CD14-positive monocyte (primary cell): ENCODE results near the gene FLT1. TPM values are rescaled to one million over a fixed set of nuclear protein-coding genes. Genes with fewer than 3 reads are reported as not detected.
A peak's percentile ranks its signal among the peaks of the same experiment; 100 is the strongest.

ENCODE experiments used
- DNase-seq, 3 donors: peaks; one replicate each; pipeline ENCODE4 v3.0.0-alpha.2; 2011 to 2022
- H2AFZ ChIP-seq: 2 replicates; pipeline ENCODE4 v1.6.0; 2012; ENCODE audit warnings: mild to moderate bottlenecking, low read depth, low read length, inconsistent platforms; ENCODE audit not compliant: insufficient read depth, poor library complexity, severe bottlenecking
- H3K27ac ChIP-seq, 2 donors: 1 replicate in 1 of 2; 2 replicates in 1 of 2; pipeline ENCODE4 v1.5.1; 2012 to 2013; ENCODE audit warnings: low read length in 2 of 2, control low read depth in 1 of 2, inconsistent platforms in 1 of 2, low read depth in 1 of 2, mild to moderate bottlenecking in 1 of 2
- H3K27me3 ChIP-seq, 2 donors: one replicate each; pipeline versions ENCODE4 v1.6.0 to v1.6.1; 2011 to 2013; ENCODE audit warnings: low read length in 2 of 2; ENCODE audit not compliant: control insufficient read depth in 2 of 2, insufficient read depth in 2 of 2
- H3K36me3 ChIP-seq, 2 donors: replicated peaks in 1 of 2; 1 replicate in 1 of 2; 2 replicates in 1 of 2; pipeline versions ENCODE4 v1.5.1 to v1.6.1; 2012 to 2013; ENCODE audit warnings: low read length in 2 of 2, control low read depth in 1 of 2, inconsistent platforms in 1 of 2, mild to moderate bottlenecking in 1 of 2; ENCODE audit not compliant: insufficient read depth in 2 of 2, control insufficient read depth in 1 of 2
- H3K4me1 ChIP-seq, 2 donors: 1 replicate in 1 of 2; 2 replicates in 1 of 2; pipeline versions ENCODE4 v1.5.1 to v1.6.1; 2012 to 2013; ENCODE audit warnings: low read length in 2 of 2, control low read depth in 1 of 2, inconsistent platforms in 1 of 2, mild to moderate bottlenecking in 1 of 2, moderate library complexity in 1 of 2; ENCODE audit not compliant: insufficient read depth in 2 of 2, control insufficient read depth in 1 of 2
- H3K4me2 ChIP-seq: replicated peaks from 2 replicates; pipeline ENCODE3; 2012; ENCODE audit warnings: low read length, moderate library complexity, mild to moderate bottlenecking; ENCODE audit not compliant: poor library complexity, severe bottlenecking; ENCODE audit errors: extremely low read depth
- H3K4me3 ChIP-seq, 3 experiments: fragments of 200-600 bp in 1 of 3; sonication (generic) in 1 of 3; replicated peaks in 1 of 3; 1 replicate in 2 of 3; 2 replicates in 1 of 3; pipeline ENCODE4 v1.5.1; 2011 to 2013; ENCODE audit warnings: low read length in 3 of 3, mild to moderate bottlenecking in 3 of 3, control low read depth in 2 of 3, low read depth in 2 of 3, inconsistent platforms in 1 of 3, moderate library complexity in 1 of 3
- H3K79me2 ChIP-seq: 2 replicates; pipeline ENCODE4 v1.6.0; 2012; ENCODE audit warnings: mild to moderate bottlenecking, control low read depth, inconsistent platforms, low read length, moderate library complexity; ENCODE audit not compliant: insufficient read depth
- H3K9ac ChIP-seq: 2 replicates; pipeline ENCODE4 v1.6.0; 2017; ENCODE audit warnings: low read length, mild to moderate bottlenecking; ENCODE audit not compliant: insufficient read depth, poor library complexity, severe bottlenecking
- H3K9me3 ChIP-seq, 2 donors: replicated peaks in 1 of 2; 1 replicate in 1 of 2; 2 replicates in 1 of 2; pipeline versions ENCODE4 v1.5.1 to v1.6.1; 2012 to 2013; ENCODE audit warnings: low read length in 2 of 2, control low read depth in 1 of 2; ENCODE audit not compliant: control insufficient read depth in 1 of 2, insufficient read depth in 1 of 2
- H4K20me1 ChIP-seq: 2 replicates; pipeline ENCODE4 v1.6.0; 2012; ENCODE audit warnings: mild to moderate bottlenecking, low read length, control low read depth, moderate library complexity; ENCODE audit not compliant: insufficient read depth
- H3K27ac Mint-ChIP-seq, 7 donors: one replicate each; pipeline ENCODE4 v1.8.0; 2020; ENCODE audit warnings: mild to moderate bottlenecking in 7 of 7, mixed read lengths in 7 of 7, moderate library complexity in 6 of 7, inconsistent platforms in 2 of 7
- H3K27me3 Mint-ChIP-seq, 3 donors: one replicate each; pipeline ENCODE4 v1.8.0; 2021 to 2022; ENCODE audit warnings: low read depth in 3 of 3, mild to moderate bottlenecking in 3 of 3, mixed read lengths in 3 of 3, moderate library complexity in 3 of 3, inconsistent platforms in 1 of 3
- H3K36me3 Mint-ChIP-seq, 2 donors: one replicate each; pipeline ENCODE4 v1.8.0; 2020; ENCODE audit warnings: mixed read lengths in 2 of 2, inconsistent platforms in 1 of 2, mild to moderate bottlenecking in 1 of 2
- H3K4me1 Mint-ChIP-seq: one replicate; pipeline ENCODE4 v1.8.0; 2020; ENCODE audit warnings: mild to moderate bottlenecking, mixed read lengths
- H3K4me3 Mint-ChIP-seq, 2 donors: one replicate each; pipeline ENCODE4 v1.8.0; 2020; ENCODE audit warnings: mild to moderate bottlenecking in 2 of 2, mixed read lengths in 2 of 2, moderate library complexity in 1 of 2
- H3K9me3 Mint-ChIP-seq, 7 donors: one replicate each; pipeline ENCODE4 v1.8.0; 2020 to 2022; ENCODE audit warnings: mixed read lengths in 7 of 7, mild to moderate bottlenecking in 6 of 7, moderate library complexity in 6 of 7, inconsistent platforms in 2 of 7
- CTCF ChIP-seq: fragments of 200-600 bp; IDR thresholded peaks from one replicate; pipeline ENCODE4 v1.8.0; 2022; ENCODE audit warnings: antibody characterized with exemption, mild to moderate bottlenecking
- WGBS: methylation state at CpG from one replicate; pipeline ENCODE4 v1.1.5; 2013; ENCODE audit warnings: missing lambda C conversion rate; ENCODE audit not compliant: insufficient coverage; 5-methylcytosine and 5-hydroxymethylcytosine counted together
- intact Hi-C, 2 donors: fragments of 100-400 bp; cut with micrococcal nuclease; formaldehyde crosslinking; loops; one replicate each; pipeline versions ENCODE4 v1.15.0 to v1.15.1; 2023
- polyA plus RNA-seq, 3 donors: library from polyadenylated mRNA; depleted of rRNA in 1 of 3; unstranded in 2 of 3; stranded (reverse) in 1 of 3; fragments of 300-500 nt in 2 of 3; fragments of >200 nt in 1 of 3; fragmentation: Illumina TruSeq in 2 of 3; gene quantifications; 1 replicate in 2 of 3; 2 replicates in 1 of 3; pipeline ENCODE4 v1.2.3, GENCODE V29; 2012 to 2021

The FLT1 gene
- polyA plus RNA-seq, 3 donors, result 0.28 TPM; not detected in 2

- Mint-ChIP-seq H3K4me3 (no peak overlapping the region), H3K36me3 (peaks cover 0 to 2% of the 10 kb centered on the region in 2 donors), H3K9me3 (no peaks in the 10 kb centered on the region), H3K27ac (peak overlapping the region in 2 of 7 donors; percentile 25 to 61), H3K27me3 (peaks cover 22 to 36% (median 22%) of the 10 kb centered on the region in 3 donors), H3K4me1 (peaks cover 31% of the 10 kb centered on the region)
- no peak overlapping the region for H3K27ac ChIP-seq
- intact Hi-C loops, result no loop called here
- peak; percentile 57 to 87 (median 72) for DNase-seq
- H3K36me3 ChIP-seq, result no peaks in the 10 kb centered on the region
- peaks cover 0 to 6% of the 10 kb centered on the region in 2 donors for H3K27me3 ChIP-seq
- H3K79me2 ChIP-seq, result no peaks in the 10 kb centered on the region
- H3K9ac ChIP-seq, result no peak overlapping the region
- H4K20me1 ChIP-seq, result no peaks in the 10 kb centered on the region
- peaks cover 11 to 28% of the 10 kb centered on the region in 2 donors for H3K4me1 ChIP-seq
- no peak overlapping the region for H3K4me3 ChIP-seq
- 80% methylated on average over 1 of the region's 3 CpGs for WGBS
- H2AFZ ChIP-seq, result no peak overlapping the region
- H3K9me3 ChIP-seq, result no peaks in the 10 kb centered on the region
- no peak for TF ChIP-seq CTCF
- H3K4me2 ChIP-seq, result no peak overlapping the region
These were observed 78.9 kb downstream of the FLT1 start for GRCh38 chr13:28415994-28416421.

GRCh38 chr13:28413999-28414398 is 80.9 kb downstream of the FLT1 start:
- H3K4me1 ChIP-seq, result peaks cover 9 to 17% of the 10 kb centered on the region in 2 donors
- no peak overlapping the region for H3K4me2 ChIP-seq
- TF ChIP-seq CTCF, result no peak
- H3K79me2 ChIP-seq, result no peaks in the 10 kb centered on the region
- H2AFZ ChIP-seq, result no peak overlapping the region
- peaks cover 12 to 19% of the 10 kb centered on the region in 2 donors for H3K27me3 ChIP-seq
- H3K36me3 ChIP-seq, result no peaks in the 10 kb centered on the region
- H3K4me1 Mint-ChIP-seq, result peaks cover 22% of the 10 kb centered on the region
- no peak overlapping the region for H3K4me3 Mint-ChIP-seq
- H3K27me3 Mint-ChIP-seq, result peaks cover 22 to 42% (median 29%) of the 10 kb centered on the region in 3 donors
- H3K9me3 ChIP-seq, result no peaks in the 10 kb centered on the region
- no peak overlapping the region for H3K4me3 ChIP-seq
- H3K9me3 Mint-ChIP-seq, result no peaks in the 10 kb centered on the region
- 80% methylated on average over 1 of the region's 4 CpGs for WGBS
- intact Hi-C loops, result no loop called here
- no peak overlapping the region for H3K27ac Mint-ChIP-seq
- no peak overlapping the region for H3K27ac ChIP-seq
- no peaks in the 10 kb centered on the region for H4K20me1 ChIP-seq
- no peak overlapping the region for H3K9ac ChIP-seq
- H3K36me3 Mint-ChIP-seq, result peaks cover 0 to 2% of the 10 kb centered on the region in 2 donors
- no peak for DNase-seq
